Suprapubic skin (tissue), 4 donors: Measurements from ENCODE around the gene PFN1.

Experiments
- POLR2A ChIP-seq, 2 donors: fragments of 450-650 bp; IDR thresholded peaks; one replicate each; pipeline ENCODE4 v1.6.1; 2017; ENCODE audit warnings: antibody characterized with exemption in 2 of 2, mild to moderate bottlenecking in 2 of 2, moderate library complexity in 2 of 2
- POLR2AphosphoS5 ChIP-seq, 3 donors: sonication (generic); formaldehyde crosslinking; IDR thresholded peaks; one replicate each; pipeline ENCODE4 v1.6.1; 2017; ENCODE audit warnings: antibody characterized with exemption in 3 of 3
- TF ChIP-seq, protein P1 (sequence below), 2 donors: fragments of 200-600 bp in 1 of 2; fragments of 450-650 bp in 1 of 2; sonication (generic) in 1 of 2; IDR thresholded peaks; one replicate each; pipeline ENCODE4 v1.5.1; 2016 to 2019; ENCODE audit warnings: antibody characterized with exemption in 2 of 2, mild to moderate bottlenecking in 1 of 2, moderate library complexity in 1 of 2

DNA sequence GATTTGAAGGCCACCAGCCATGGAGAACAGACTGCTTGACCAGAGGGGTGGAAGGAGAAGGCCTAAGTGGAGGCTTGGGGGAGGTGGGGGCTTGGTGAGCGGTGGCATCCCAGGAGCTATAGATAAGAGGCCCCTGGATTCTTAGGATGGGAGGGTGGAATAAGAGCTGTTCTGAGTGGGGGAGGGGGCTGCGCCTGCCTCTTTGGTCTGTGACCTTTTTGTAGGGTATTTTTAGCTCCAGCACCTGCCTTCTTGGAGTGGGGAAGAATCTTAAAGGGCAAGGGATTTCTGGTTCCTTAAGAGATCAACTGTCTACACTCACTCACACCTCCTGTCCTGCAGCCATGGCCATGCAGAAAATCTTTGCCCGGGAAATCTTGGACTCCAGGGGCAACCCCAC is 3.2 kb upstream of the PFN1 start:
- no peak for TF ChIP-seq POLR2AphosphoS5 (IDR thresholded peaks at IDR 0.05)
- no peak for TF ChIP-seq POLR2A (IDR thresholded peaks at IDR 0.05)
- TF ChIP-seq, protein P1, sequence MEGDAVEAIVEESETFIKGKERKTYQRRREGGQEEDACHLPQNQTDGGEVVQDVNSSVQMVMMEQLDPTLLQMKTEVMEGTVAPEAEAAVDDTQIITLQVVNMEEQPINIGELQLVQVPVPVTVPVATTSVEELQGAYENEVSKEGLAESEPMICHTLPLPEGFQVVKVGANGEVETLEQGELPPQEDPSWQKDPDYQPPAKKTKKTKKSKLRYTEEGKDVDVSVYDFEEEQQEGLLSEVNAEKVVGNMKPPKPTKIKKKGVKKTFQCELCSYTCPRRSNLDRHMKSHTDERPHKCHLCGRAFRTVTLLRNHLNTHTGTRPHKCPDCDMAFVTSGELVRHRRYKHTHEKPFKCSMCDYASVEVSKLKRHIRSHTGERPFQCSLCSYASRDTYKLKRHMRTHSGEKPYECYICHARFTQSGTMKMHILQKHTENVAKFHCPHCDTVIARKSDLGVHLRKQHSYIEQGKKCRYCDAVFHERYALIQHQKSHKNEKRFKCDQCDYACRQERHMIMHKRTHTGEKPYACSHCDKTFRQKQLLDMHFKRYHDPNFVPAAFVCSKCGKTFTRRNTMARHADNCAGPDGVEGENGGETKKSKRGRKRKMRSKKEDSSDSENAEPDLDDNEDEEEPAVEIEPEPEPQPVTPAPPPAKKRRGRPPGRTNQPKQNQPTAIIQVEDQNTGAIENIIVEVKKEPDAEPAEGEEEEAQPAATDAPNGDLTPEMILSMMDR (IDR thresholded peaks at IDR 0.05): no peak
